SK-N-SH treated with all-trans-retinoic acid at 6 μM for 48 hours (cell line): Measurements from ENCODE around the gene UGT1A10.

Source experiments
- RARB ChIP-seq: fragments of 250-450 bp; sonication (Bioruptor Pico); IDR thresholded peaks from 2 replicates; pipeline ENCODE4 v1.8.0; 2021; ENCODE audit warnings: mild to moderate bottlenecking, moderate library complexity
- TOX ChIP-seq: fragments of 250-450 bp; sonication (Bioruptor Pico); IDR thresholded peaks from 2 replicates; pipeline ENCODE4 v1.8.0; 2021; ENCODE audit warnings: mild to moderate bottlenecking, moderate library complexity, borderline replicate concordance
- ZC3H10 ChIP-seq: fragments of 250-450 bp; sonication (Bioruptor Pico); IDR thresholded peaks from 2 replicates; pipeline ENCODE4 v1.5.1; 2021; ENCODE audit warnings: mild to moderate bottlenecking, moderate library complexity

- TF ChIP-seq TOX (CRISPR knock-in tag) (no peak), RARB (CRISPR knock-in tag) (no peak), ZC3H10 (CRISPR knock-in tag) (no peak)
Observed at GRCh38 chr2:233684640-233685039, 48.4 kb downstream of the UGT1A10 start.
